NOMO-1 treated with DMSO at 0.1 percent for 48 hours (cell line): ENCODE measurements around the gene TM4SF18.
"Not testable (repeated sequence)": the region's sequence is repeated elsewhere in the genome, so short reads cannot be mapped to it uniquely, and the experiment has no call there.

Experiments used
- DNase-seq: peaks from one replicate; lab custom pipeline; 2025; ENCODE audit not compliant: unreplicated experiment; lab: John Stamatoyannopoulos, UW

Gene TM4SF18

DNA sequence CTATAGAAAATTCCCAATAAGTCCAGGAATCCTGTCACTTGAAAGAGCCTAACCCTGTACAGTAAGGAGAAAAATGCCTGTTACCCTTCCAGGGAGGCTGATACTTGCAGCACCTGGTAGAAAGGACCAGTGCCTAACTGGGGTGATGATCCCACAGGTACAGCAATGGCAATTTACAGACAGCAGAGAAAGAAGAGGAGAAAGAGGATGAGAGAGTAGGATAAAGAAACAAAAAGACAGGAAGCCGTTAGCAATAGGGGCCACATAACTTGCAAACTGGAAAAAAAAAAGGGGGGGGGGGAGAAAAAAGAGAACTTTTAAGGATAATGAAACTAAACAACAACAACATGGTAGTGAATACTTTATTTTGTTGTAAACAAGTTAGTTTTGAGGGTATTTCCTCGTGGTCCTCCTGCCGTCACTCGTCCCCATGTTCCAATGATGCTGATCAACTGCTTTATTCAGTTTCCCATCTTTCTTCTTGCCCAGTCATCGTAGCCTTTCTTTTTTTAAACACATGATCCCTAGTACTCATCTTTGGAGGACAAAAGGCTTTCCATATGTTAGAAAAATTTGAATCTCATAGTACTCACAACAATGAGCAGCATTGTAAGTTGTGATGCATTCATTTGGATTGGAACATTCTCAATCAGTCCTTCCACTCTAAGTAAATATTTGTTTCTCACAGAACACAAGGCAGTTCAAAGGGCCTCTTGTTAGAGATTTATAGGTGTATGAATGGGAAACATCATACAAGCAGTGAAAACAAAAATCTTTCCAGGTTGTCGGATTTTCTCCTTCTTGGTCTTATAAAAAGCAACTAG lies 35.5 kb upstream of the TM4SF18 start:
- no peak for DNase-seq

DNA sequence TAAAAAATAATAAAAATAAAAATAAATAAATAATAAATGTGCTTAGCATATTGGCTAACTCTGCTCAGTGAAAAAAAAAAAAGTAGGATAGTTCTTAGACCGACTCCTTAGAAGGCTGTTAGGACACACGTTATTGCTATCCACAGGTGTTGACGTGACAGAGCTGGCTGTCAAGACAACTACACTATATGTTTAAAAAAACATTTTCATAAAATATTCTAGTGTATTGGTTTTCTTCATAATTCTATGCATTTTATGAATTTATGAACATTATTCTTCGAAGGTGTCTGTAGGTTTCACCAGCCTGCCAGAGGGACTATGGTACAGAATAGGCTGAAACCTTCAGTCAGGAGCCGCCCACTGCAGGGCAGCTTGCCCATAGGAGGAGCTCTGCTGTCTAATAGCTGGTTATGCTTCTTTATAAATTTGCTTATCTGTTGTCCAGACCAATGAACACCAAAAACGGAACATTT lies 34.8 kb upstream of the TM4SF18 start:
- no peak for DNase-seq

DNA sequence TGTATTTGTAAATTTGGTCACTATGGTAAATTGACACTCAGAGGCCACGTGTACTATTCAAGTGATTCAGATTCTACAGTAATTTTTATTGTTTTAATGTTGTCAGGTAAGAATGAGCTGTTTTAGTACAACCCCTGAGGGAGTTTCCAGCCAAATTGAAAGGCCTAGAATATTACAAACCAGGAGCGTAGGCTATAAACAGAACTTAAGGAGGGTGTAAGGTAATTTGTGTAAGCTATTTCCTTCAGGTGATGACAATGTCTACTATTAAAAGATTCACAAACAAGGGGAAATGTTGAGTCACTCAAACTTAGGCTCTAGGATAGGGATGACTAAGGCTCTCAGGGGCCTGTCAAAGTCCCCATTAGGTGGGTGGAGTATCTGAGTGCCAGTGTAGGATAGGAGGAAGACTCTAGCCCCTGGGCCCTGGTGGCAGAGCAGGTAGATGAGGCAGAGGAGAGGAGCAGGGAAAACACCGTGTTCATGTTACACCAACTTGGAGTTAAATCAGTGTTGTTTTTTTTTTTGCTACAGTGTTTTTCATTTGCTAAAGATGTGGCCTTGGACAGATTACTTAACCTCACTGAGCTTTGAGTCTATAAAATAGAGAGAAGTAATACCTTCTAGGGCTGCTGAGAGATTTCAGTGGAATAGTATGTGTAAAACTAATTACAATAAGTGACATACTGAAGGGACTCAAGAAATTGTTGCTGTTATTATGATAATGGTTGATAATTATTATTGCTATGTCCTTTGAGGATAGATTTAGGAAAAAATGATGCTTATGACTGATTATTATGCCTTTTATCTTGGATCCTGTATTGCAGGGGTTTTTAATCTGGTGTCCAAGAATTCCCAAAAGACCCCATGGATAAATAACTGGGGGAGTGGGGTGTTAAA lies 33.8 kb upstream of the TM4SF18 start:
- DNase-seq, result peak; percentile 30

DNA sequence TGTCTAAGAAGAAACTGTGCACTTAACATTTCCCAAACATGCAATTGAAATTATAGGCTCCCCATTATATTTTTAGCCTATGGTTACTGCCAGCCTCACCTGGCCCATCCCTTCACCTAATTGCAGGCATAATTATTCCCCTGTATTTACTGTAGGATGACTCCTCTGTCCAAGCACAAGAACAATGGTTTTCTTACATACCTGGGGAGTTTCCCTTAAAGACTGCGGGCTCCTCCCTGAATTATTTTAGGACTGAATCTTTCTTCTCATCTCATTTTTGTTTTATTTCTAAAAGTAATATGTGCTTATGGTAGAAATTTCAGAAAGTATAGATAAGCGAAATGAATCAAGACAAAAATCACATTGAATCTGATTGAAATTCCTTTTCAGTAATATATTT lies 32.6 kb upstream of the TM4SF18 start:
- DNase-seq, result no peak

DNA sequence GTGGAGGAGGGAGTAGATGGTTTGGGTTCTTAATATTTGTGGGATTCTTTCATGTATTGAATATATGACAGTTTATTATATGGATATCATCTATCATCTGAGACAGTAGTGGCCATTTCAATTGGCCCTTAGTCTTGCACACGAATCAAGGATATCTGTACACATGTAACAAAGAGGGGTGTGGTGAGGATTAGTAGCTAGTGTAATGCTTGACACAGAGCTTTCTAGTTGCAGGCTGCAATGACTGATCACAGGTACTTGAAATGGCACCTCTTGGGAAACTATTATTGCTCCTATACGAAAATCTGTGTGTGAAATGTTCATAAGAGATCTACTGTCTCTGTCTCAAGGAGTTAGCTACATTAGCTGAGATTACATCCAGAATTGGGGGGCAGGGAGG lies 31.2 kb upstream of the TM4SF18 start:
- no peak for DNase-seq

DNA sequence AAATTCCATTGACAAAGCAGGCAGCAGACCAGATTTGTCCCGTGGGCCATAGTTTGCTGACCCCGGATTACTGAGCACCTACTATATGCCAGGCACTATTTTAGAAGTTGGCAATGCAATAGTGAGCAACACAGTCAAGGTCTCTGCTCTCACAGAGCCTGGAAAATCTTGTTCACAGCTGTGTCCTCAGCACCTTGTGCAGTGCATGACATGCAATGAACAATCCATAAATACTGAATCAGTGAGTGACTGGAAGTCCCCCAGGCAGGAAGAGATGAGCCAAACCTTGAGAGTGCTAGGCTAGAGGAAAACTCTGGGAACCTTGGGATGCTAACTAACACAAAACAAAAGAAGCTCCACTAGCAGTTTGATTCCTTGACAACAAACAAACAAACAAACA lies 29.6 kb upstream of the TM4SF18 start:
- no peak for DNase-seq

DNA sequence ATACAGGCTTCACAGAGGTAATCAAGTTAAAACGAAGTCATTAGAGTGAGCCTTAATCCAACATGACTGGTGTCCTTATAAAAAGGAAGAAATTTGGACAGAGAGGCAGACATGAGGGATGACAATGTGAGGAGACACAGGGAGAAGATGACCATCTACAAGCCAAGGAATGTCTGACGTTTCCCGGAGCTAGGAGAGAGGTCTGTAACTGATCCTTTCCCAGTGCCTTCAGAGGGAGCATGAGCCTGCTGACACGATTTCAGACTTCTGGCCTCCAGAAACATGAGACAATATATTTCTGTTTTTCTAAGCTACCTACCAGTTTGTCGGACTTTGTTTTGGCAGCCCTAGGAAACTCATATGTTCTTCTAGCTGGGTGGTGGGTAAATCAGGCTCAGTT lies 28.9 kb upstream of the TM4SF18 start:
- no peak for DNase-seq

DNA sequence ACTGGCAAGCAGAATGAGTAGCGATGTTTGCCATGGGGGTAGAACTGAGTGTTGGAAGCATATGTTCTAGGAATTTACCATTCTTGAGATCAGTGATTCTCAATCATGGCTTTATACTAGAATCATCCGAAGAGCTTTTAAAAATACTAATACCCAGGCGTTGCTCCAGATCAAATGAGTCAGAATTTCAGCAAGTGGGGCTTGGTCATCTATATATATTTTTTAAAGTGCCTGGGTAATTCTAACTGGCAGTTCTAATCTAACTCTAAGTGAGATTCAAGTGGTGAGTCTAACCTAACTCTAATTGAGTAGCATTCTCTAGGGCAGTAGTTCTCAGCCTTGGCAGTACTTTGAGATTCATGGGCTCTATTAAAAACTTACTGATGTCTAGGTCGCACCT lies 23.2 kb upstream of the TM4SF18 start:
- no peak for DNase-seq

DNA sequence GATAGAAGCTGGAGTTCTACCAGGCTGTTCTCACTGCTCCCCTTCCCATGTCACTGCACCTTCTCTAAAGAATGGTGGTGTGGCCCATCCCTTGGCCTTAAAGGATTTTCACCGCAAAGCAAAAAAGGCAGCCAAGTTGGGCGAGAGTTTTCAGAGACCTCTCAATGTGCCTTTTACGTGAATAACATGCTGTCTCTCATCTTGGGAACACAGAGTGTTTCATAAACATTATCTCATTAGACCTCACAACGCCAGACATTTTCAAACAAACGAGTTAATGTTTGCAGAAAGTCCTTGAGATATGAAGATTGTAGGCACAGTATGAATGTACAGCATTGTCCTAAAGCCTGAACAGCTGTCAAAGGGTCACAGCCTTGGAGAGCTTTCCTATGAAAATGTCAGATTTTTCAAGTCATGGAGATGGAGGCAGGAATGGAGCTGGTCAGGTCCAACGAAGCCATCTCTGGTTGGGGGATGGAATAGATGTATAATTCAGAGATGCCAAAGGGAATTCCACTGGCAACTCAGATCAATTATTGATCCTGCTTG lies 22.7 kb upstream of the TM4SF18 start:
- DNase-seq, result no peak

DNA sequence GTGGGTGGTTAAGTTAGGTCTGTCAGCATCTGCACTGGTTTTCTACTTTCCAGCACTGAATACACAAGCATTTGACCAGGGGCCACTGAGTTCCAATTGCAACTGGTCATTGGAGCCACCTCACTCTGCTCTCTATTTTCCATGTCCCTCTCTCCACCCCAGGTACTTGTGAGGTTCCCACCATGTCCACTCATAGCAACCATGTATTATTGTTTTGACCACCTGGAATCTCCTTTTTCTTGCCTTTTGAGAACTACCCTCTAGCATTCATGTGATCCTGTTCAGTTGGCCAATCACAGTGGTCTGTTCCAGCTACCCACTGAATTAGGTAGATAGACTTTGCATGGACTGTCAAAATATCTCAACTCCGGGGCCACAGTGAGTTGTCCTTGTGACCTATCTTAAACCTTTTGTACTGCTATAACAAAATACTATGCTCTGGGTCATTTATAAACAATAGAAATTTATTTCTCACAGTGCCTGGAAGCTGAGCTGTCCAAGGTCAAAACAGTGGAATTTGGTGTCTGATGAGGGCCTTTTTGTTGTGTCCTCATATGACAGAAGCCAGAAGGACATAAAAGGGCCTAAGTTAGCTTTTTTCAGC lies 20.2 kb upstream of the TM4SF18 start:
- DNase-seq, result no peak

DNA sequence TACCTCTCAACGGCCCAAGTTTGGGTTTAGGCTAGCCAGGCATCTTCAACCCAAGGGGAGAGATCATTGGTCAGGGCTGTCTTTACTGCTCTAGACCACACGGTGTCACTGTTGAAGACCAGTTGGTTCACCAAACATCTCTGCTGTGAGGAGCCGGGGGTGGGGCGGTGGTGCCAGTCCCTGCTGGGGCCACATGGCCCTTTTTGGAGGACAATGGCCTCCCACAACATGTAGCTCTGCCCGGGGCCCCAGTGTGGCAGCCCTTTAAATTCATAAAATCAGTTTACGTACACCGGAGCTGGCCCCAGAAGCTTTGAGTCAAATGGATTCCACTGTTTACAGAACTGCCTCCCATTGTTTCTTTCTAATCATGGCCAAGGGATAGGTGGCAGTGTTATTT lies 19.1 kb upstream of the TM4SF18 start:
- peak; percentile 56 for DNase-seq

DNA sequence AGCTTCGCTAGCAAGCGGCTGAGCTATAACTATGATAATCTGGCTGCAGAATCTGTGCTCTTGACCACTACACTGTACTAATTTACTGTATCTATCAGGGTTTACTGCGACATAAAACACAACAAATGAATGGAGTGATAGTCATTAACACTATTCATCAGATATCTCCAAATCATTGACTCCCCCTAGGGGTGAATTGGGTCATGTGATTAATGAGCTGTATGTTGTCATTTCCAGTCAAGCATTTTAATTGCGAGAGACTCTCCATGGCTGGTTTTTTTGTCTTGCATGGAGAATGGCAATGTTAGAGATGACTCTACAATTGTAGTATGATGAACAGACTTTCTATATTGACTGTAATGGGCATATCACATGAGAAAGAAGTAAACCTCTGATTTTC lies 10.5 kb upstream of the TM4SF18 start:
- DNase-seq, result no peak

DNA sequence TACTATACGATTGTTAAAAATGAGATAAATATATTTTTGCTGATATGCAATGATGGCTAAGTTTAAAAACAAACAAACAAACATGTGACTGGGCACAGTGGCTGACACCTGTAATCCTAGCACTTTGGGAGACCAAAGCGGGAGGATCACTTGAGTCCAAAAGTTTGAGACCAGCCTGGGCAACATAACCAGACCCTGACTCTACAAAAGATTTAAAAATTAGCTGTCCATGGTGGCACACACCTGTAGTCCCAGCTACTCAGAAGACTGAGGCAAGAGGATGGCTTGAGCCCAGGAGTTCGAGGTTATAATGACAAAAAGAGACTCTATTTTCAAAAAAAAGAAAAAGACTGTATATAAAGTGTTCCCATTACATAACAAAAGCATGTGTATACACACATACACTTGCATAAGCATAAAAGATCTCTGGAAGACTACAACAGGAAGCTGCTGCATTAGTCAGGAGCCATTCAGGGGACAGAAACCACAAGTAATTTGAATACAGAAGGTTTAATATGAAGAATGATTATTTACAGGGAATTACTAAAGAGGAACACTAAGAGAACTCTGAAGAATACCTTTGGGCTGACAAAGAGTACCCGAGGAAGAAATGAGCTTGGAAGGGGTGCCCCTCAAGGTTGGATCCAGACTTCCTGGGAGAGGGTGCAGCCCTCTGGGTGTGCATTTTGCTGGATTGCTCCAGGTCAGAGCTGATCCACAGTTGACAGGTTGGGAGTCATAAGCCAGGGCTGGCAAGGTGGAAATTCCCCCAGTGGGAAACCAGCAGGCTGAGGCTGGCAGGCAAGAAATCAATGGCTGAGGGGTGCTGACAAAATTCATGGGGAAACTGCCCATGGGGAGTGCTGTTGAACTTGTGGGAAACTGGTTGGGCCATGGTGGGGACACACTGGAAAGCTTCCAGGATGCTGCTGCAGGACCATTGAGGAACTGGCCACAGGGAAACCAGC lies 9.3 kb upstream of the TM4SF18 start:
- DNase-seq, result peak; percentile 81

DNA sequence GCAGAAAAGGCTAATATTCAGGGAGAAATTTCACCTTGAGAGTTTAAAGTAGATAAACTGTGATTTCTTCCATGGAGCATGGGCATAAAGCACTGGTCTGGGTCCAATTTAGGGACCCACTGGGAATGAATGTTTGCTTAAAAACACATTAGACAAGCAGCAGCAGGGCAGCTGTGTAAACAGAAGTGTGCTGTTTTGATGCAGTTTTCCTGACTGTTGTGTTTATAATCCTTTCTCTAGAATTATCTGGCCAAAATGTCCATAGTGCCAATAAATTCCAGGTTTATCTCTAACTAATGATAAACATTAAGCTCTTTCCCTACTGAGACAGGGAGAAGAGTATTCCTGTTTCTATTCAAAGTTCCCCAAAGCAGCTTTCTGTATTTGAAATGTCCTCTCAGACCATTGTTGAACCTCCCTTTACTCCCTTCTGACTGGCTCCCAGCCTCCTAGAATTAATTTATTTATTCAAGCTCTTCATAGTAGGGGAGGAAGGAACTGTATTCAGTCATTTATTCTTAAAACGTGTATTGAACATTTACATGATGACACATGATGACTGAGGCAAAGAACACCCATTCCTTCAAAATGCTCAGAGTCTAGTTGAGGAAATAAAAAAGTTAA lies 7.0 kb upstream of the TM4SF18 start:
- no peak for DNase-seq

DNA sequence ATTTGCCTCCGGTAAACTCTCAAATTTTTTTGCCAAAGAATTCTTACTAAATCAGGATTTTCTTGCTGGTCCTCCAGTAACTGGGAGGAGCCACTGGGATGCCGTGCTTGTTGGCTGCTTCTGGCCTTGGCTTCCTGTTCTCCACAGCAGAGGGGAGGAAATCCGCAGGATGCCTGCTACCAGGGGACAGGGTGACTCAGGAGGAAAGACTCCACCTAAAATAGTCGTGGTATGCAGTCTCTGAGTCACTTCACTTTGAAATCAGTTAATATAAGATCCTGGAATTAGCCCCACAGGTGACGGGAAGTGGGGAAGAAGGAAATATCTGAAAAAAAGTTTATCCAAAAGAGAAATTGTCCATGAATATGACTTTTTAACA lies 6.5 kb upstream of the TM4SF18 start:
- DNase-seq, result peak; percentile 47

DNA sequence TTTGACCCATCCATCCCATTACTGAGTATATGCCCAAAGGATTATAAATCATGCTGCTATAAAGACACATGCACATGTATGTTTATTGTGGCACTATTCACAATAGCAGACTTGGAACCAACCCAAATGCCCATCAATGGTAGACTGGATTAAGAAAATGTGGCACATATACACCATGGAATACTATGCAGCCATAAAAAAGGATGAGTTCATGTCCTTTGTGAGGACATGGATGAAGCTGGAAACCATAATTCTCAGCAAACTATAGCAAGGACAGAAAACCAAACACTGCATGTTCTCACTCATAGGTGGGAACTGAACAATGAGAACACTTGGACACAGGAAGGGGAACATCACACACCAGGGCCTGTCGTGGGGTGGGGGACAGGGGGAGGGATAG lies 4.0 kb upstream of the TM4SF18 start:
- DNase-seq, result not testable (repeated sequence)

DNA sequence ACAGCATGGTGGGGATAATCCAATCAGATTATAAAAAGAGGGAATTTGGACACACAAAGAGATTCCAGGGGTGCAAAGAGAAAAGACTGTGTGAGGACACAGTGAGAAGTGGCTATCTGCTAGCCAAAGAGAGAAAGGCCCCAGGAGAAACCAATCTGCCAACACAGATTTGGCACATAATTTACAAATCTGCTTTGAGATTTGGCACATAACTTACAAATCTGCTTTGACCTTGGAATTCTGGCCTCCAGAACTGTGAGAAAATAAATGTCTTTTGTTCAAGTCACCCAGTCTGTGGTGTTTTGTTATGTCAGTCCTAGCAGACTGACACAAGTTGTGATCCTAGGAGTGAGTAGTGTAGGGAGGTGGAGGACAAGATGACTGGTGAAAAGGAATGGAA lies 3.5 kb upstream of the TM4SF18 start:
- DNase-seq, result no peak

DNA sequence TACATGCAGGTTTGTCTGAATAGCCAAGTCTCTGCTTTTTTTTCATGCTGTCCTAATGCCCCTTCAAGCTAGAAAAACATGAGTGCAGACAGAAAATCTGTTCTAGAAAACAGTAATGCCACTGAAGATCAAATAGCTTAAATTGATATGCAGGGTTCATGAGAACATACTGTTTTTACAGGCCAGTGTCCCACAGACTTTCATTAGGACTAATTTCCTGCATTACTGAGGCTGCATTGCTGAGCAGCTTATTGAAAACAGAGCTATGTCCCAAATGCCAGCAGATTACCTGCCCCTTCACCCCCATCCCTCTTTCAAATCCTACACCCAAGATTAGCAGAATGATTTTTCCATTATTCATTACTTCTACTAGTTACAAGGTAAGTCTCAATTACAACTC lies 665 bp downstream of the TM4SF18 start:
- no peak for DNase-seq

DNA sequence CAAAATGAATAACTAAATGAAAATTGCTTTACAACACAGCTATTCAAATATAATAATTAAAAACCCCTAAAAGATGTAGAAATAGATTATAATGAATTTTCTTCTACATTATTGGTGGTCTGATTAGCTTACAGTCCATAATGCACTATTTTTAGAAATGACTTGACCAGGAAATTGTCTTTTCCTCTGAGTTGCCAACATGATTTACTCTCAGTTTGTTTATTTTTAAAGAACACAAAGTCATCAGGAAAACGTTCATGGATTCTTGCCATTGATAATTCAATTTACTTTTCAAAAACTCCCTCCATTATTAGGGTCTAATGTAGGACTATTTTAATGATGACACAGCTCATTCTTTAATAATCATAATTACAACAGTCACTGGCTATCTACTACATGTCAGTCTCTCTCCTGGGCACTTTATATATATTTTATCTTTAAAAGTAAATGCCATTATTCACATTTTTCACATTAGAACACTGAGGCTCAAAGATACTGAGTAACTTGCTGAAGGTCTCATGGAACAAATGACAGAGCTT lies 1.1 kb downstream of the TM4SF18 start:
- no peak for DNase-seq

DNA sequence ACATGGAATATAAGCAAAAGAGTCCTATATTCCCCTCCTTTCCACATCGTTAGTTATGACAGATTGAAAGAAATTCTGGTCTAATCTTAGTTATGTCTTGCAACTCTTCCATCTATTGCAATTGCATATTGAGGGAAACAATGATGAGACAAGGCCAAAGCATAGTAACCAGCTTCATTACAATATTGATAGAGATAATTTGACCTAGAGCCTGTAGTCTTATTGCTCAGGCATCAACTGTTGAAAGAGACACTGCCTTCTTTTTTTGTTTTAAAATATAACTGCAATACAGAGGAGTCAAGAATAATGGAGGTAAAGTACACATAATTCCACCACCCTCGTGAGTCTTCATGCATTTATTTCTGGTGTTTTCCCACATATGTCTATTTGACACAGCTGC lies 2.0 kb downstream of the TM4SF18 start:
- no peak for DNase-seq
